ENCODE measurements around the gene HRH4.

- no peak for TF ChIP-seq POLR2A (IDR thresholded peaks at IDR 0.05; ENCODE audit: extremely low read depth, insufficient read length)
- TF ChIP-seq, protein P1, sequence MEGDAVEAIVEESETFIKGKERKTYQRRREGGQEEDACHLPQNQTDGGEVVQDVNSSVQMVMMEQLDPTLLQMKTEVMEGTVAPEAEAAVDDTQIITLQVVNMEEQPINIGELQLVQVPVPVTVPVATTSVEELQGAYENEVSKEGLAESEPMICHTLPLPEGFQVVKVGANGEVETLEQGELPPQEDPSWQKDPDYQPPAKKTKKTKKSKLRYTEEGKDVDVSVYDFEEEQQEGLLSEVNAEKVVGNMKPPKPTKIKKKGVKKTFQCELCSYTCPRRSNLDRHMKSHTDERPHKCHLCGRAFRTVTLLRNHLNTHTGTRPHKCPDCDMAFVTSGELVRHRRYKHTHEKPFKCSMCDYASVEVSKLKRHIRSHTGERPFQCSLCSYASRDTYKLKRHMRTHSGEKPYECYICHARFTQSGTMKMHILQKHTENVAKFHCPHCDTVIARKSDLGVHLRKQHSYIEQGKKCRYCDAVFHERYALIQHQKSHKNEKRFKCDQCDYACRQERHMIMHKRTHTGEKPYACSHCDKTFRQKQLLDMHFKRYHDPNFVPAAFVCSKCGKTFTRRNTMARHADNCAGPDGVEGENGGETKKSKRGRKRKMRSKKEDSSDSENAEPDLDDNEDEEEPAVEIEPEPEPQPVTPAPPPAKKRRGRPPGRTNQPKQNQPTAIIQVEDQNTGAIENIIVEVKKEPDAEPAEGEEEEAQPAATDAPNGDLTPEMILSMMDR (IDR thresholded peaks at IDR 0.05; ENCODE audit: low read depth, low read length), result no peak
- TF ChIP-seq, protein P2, sequence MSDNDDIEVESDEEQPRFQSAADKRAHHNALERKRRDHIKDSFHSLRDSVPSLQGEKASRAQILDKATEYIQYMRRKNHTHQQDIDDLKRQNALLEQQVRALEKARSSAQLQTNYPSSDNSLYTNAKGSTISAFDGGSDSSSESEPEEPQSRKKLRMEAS (IDR thresholded peaks at IDR 0.05; ENCODE audit: low read depth, low read length), result no peak
Observed at GRCh38 chr18:24474406-24474805, 14.0 kb downstream of the HRH4 start.
